HG02943 (cell line): Measurements from ENCODE around the gene CHMP1B.

Experiments used
- ATAC-seq: cut with Tn5 transposase; IDR thresholded peaks from one replicate; pipeline ENCODE4 v1.9.1; 2021; ENCODE audit warnings: mild to moderate bottlenecking, low read depth, moderate library complexity; ENCODE audit not compliant: unreplicated experiment

The CHMP1B gene

GRCh38 chr18:11897781-11898180 lies 46.6 kb downstream of the CHMP1B start:
- no peak for ATAC-seq

DNA sequence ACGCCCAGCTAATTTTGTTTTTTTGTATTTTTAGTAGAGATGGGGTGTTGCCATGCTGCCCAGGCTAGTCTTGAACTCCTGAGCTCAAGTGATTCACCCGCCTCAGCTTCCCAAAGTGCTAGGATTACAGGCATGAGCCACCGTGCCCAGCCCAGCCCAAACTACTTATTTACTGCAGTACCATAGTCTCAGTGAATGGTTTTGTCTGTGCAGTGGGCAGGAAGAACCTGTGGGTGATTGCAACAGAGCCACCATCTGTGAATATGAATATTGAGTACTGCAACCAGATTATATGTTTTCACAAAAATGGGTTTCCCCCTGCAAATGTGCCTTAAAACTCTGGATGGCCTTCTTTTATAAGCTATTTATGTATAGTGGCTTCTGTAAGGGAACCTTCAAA lies 47.9 kb downstream of the CHMP1B start:
- no peak for ATAC-seq

GRCh38 chr18:11901826-11902438 lies 50.7 kb downstream of the CHMP1B start:
- no peak for ATAC-seq

DNA sequence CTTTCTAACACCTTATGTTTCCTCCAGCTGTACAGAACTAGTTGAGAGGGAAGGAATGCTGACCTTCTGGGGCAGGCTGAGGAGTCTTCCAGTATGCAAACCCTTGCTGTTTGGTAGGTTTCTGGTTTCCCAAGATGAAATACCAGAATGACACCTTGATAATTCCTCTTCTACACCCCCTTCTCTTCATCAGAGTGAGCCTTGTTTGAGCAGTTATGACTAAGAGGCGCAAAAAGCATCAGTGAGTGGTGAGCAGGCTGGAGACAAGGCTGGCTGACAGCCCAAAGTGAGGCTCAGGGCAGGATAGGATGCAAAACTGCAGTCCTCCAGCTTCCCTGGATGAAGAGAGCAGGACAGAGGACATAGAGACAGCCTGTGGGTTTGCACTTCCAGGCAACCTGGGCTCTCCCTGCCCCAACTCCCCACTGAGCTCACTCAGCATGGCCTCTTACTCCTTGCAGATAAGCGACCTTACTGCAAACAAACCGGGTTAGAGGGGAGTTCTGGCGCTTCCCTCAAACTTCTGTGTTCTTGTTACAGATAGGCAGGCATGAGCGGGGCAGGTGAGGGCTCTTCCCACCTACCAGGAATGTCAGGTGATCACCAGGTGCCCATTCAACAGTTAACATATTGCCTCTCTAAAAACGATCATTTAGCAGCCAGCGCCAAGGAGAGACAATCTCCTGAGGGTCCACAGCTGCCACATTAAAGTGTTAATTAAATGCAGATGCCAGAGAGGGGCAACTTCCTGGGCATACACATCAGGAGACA lies 51.5 kb downstream of the CHMP1B start:
- no peak for ATAC-seq
